Fibroblast of lung (primary cell): ENCODE data around the gene RABGAP1L. TPM values are rescaled to one million over a fixed set of nuclear protein-coding genes. Genes with fewer than 3 reads are reported as not detected.

ENCODE experiments used
- DNase-seq, 2 donors: peaks; one replicate each; pipeline versions ENCODE4 v3.0.0 to v3.0.0-alpha.2; 2010; ENCODE audit warnings: low read depth in 2 of 2
- H2AFZ ChIP-seq: 2 replicates; pipeline ENCODE4 v1.5.1; 2012; ENCODE audit warnings: low read length, control low read depth, inconsistent platforms
- H3K27ac ChIP-seq: 2 replicates; pipeline ENCODE4 v1.5.1; 2011; ENCODE audit warnings: low read length, control low read depth; ENCODE audit not compliant: insufficient read depth
- H3K27me3 ChIP-seq: 2 replicates; pipeline ENCODE4 v1.5.1; 2011; ENCODE audit warnings: mild to moderate bottlenecking, low read length; ENCODE audit not compliant: control insufficient read depth, insufficient read depth
- H3K36me3 ChIP-seq: 2 replicates; pipeline ENCODE4 v1.5.1; 2011; ENCODE audit warnings: low read length; ENCODE audit not compliant: control insufficient read depth, insufficient read depth
- H3K4me1 ChIP-seq: 2 replicates; pipeline ENCODE4 v1.5.1; 2011; ENCODE audit warnings: low read length; ENCODE audit not compliant: control insufficient read depth, insufficient read depth; ENCODE audit errors: extremely low read depth
- H3K4me2 ChIP-seq: 2 replicates; pipeline ENCODE4 v1.5.1; 2011; ENCODE audit warnings: low read length, control low read depth; ENCODE audit not compliant: insufficient read depth; ENCODE audit errors: extremely low read depth
- H3K4me3 ChIP-seq, 4 experiments: fragments of 200-600 bp in 1 of 4; sonication (generic) in 1 of 4; replicated peaks in 1 of 4; 2 replicates each; pipeline ENCODE4 v1.5.1; 2011 to 2016; ENCODE audit warnings: low read length in 4 of 4, low read depth in 3 of 4, mild to moderate bottlenecking in 3 of 4, control low read depth in 2 of 4, inconsistent platforms in 1 of 4, mixed read lengths in 1 of 4; ENCODE audit not compliant: insufficient read depth in 1 of 4; ENCODE audit errors: control extremely low read depth in 1 of 4
- H3K79me2 ChIP-seq: 2 replicates; pipeline ENCODE4 v1.5.1; 2012; ENCODE audit warnings: mild to moderate bottlenecking, low read length, inconsistent platforms; ENCODE audit not compliant: control insufficient read depth, insufficient read depth
- H3K9ac ChIP-seq: 2 replicates; pipeline ENCODE4 v1.5.1; 2011; ENCODE audit warnings: mild to moderate bottlenecking, low read length, control low read depth; ENCODE audit not compliant: insufficient read depth
- H3K9me3 ChIP-seq: 2 replicates; pipeline ENCODE4 v1.5.1; 2012; ENCODE audit warnings: low read depth, low read length; ENCODE audit not compliant: control insufficient read depth, insufficient read depth
- H4K20me1 ChIP-seq: 2 replicates; pipeline ENCODE4 v1.5.1; 2011; ENCODE audit warnings: low read length; ENCODE audit not compliant: control insufficient read depth, insufficient read depth; ENCODE audit errors: extremely low read depth
- EZH2 ChIP-seq: IDR thresholded peaks from 2 replicates; pipeline ENCODE4 v1.5.1; 2012; ENCODE audit warnings: low read length, control low read depth, mild to moderate bottlenecking; ENCODE audit errors: missing control alignments
- polyA plus RNA-seq, 2 donors: library from polyadenylated mRNA; depleted of rRNA in 1 of 2; stranded (reverse) in 1 of 2; unstranded in 1 of 2; fragments of >200 nt; gene quantifications; 2 replicates each; pipeline ENCODE4 v1.2.1, GENCODE V29; 2011 to 2012; ENCODE audit warnings: missing spikeins in 1 of 2
- total RNA-seq: library from RNA; depleted of rRNA; stranded (reverse); fragments of >200 nt; gene quantifications from 2 replicates; pipeline ENCODE4 v1.2.1, GENCODE V29; 2014
- TF ChIP-seq, protein P1 (sequence below), 2 donors: IDR thresholded peaks in 1 of 2; conservative IDR thresholded peaks in 1 of 2; 1 replicate in 1 of 2; 2 replicates in 1 of 2; pipeline ENCODE4 v1.5.1; 2011 to 2012; ENCODE audit warnings: low read length in 2 of 2, control low read depth in 1 of 2, inconsistent platforms in 1 of 2, low read depth in 1 of 2, mild to moderate bottlenecking in 1 of 2

Gene RABGAP1L
- total and polyA plus RNA-seq, 2 donors (not counting 1 experiment from before 2014, with no cell fraction given), result 33.8 to 36.5 TPM

DNA sequence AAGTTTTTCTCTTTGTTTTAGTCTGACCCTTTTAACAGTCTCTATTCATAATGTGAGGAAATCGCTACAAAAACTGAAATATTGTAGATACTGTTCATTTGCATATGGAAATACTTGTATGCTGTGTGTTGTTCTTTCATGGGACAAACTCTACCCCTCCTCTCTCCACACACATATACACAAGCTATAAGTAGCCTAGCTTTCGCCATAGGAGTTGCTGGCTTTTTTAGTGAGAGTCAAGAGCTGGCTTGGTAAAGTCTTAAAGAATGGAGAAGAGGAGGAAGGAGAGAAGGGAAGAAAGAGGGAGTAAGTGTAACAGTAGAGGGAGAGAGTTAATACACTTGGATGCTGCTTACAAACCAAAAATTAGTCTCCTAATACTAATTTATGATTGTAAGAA, 115.6 kb downstream of the RABGAP1L start:
- no peak for DNase-seq
- Histone ChIP-seq H3K27ac (no peak overlapping the region), H3K79me2 (no peaks in the 10 kb centered on the region), H2AFZ (no peak overlapping the region), H4K20me1 (no peaks in the 10 kb centered on the region), H3K4me1 (no peaks in the 10 kb centered on the region), H3K4me3 (no peak overlapping the region), H3K9ac (no peak overlapping the region), H3K4me2 (no peak overlapping the region), H3K9me3 (no peaks in the 10 kb centered on the region), H3K36me3 (no peaks in the 10 kb centered on the region), H3K27me3 (no peaks in the 10 kb centered on the region)
- TF ChIP-seq, protein P1, sequence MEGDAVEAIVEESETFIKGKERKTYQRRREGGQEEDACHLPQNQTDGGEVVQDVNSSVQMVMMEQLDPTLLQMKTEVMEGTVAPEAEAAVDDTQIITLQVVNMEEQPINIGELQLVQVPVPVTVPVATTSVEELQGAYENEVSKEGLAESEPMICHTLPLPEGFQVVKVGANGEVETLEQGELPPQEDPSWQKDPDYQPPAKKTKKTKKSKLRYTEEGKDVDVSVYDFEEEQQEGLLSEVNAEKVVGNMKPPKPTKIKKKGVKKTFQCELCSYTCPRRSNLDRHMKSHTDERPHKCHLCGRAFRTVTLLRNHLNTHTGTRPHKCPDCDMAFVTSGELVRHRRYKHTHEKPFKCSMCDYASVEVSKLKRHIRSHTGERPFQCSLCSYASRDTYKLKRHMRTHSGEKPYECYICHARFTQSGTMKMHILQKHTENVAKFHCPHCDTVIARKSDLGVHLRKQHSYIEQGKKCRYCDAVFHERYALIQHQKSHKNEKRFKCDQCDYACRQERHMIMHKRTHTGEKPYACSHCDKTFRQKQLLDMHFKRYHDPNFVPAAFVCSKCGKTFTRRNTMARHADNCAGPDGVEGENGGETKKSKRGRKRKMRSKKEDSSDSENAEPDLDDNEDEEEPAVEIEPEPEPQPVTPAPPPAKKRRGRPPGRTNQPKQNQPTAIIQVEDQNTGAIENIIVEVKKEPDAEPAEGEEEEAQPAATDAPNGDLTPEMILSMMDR (conservative IDR thresholded peaks at IDR 0.05 in 1 of 2, IDR thresholded peaks at IDR 0.05 in 1 of 2; ENCODE audit: low read depth in 1 of 2, low read length in 2 of 2), result no peak
- no peak for TF ChIP-seq EZH2

DNA sequence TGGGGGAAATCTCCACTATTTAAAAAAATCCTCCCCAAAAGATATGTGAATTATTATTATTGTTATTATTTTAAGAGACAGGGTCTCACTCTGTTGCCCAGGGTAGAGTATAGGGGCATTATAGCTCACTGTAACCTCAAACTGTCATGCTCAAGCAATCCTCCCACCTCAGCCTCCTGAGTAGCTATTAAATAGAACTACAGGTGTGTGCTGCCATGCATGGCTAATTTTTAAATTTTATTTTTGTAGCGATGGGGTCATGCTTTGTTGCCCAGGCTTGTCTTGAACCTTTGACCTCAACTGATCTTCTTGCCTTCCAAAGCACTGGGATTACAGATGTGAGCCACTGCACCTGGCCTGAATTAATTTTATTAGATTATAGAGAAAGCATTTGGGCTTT, 116.8 kb downstream of the RABGAP1L start:
- H3K79me2 ChIP-seq, result no peaks in the 10 kb centered on the region
- no peaks in the 10 kb centered on the region for H3K9me3 ChIP-seq
- H3K9ac ChIP-seq, result no peak overlapping the region
- H2AFZ ChIP-seq, result no peak overlapping the region
- H3K27me3 ChIP-seq, result no peaks in the 10 kb centered on the region
- H3K4me1 ChIP-seq, result no peaks in the 10 kb centered on the region
- no peaks in the 10 kb centered on the region for H4K20me1 ChIP-seq
- no peak for DNase-seq
- no peak for TF ChIP-seq EZH2
- TF ChIP-seq, protein P1 (conservative IDR thresholded peaks at IDR 0.05 in 1 of 2, IDR thresholded peaks at IDR 0.05 in 1 of 2; ENCODE audit: low read depth in 1 of 2, low read length in 2 of 2), result no peak
- no peak overlapping the region for H3K27ac ChIP-seq
- no peaks in the 10 kb centered on the region for H3K36me3 ChIP-seq
- no peak overlapping the region for H3K4me3 ChIP-seq
- H3K4me2 ChIP-seq, result no peak overlapping the region

DNA sequence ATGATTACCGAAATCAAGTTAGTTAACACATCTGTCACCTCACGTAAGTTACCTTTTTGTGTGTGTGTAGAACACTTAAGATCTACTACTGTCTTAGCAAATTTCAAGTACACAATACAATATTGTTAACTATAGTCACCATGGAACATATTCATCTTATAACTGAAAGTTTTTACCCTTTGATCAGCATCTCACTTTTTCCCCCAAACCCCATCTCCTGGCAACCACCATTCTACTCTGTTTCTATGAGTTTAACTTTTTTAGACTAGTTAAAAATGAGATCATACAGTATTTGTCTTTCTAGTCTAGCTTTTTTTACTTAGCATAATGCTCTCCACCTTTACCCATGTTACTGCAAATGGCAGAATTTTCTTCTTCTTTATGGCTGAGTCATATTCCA, 124.7 kb downstream of the RABGAP1L start:
- TF ChIP-seq, protein P1 (conservative IDR thresholded peaks at IDR 0.05 in 1 of 2, IDR thresholded peaks at IDR 0.05 in 1 of 2; ENCODE audit: low read depth in 1 of 2, low read length in 2 of 2), result no peak
- TF ChIP-seq EZH2, result no peak
- Histone ChIP-seq H4K20me1 (no peaks in the 10 kb centered on the region), H2AFZ (no peak overlapping the region), H3K36me3 (peaks cover 1% of the 10 kb centered on the region), H3K27me3 (no peaks in the 10 kb centered on the region), H3K27ac (no peak overlapping the region), H3K9me3 (no peaks in the 10 kb centered on the region), H3K4me1 (no peaks in the 10 kb centered on the region), H3K4me2 (no peak overlapping the region), H3K79me2 (no peaks in the 10 kb centered on the region), H3K4me3 (no peak overlapping the region), H3K9ac (no peak overlapping the region)
- no peak for DNase-seq
